Esophagus squamous epithelium (tissue), 5 donors: ENCODE measurements around the gene FNDC3B. TPM values are rescaled to one million over a fixed set of nuclear protein-coding genes. Genes with fewer than 3 reads are reported as not detected.

Experiments used
- DNase-seq: peaks from one replicate; lab custom pipeline; 2025; lab: John Stamatoyannopoulos, UW
- H3K27ac ChIP-seq, 4 donors: fragments of 200-600 bp; sonication (generic); one replicate each; pipeline ENCODE4 v1.5.1; 2016 to 2019; ENCODE audit warnings: mild to moderate bottlenecking in 1 of 4
- H3K27me3 ChIP-seq, 4 donors: fragments of 200-600 bp; sonication (generic); 1 replicate in 3 of 4; 2 replicates in 1 of 4; pipeline versions ENCODE4 v1.5.1 to v1.6.0; 2017 to 2021; ENCODE audit warnings: antibody characterized with exemption in 1 of 4
- H3K36me3 ChIP-seq, 3 donors: fragments of 200-600 bp; sonication (generic); one replicate each; pipeline ENCODE4 v1.5.1; 2016 to 2019
- H3K4me1 ChIP-seq, 3 donors: fragments of 200-600 bp; sonication (generic); one replicate each; pipeline ENCODE4 v1.5.1; 2017 to 2019
- H3K4me3 ChIP-seq, 4 donors: fragments of 200-600 bp; sonication (generic); 1 replicate in 3 of 4; 2 replicates in 1 of 4; pipeline ENCODE4 v1.5.1; 2016 to 2019; ENCODE audit warnings: mild to moderate bottlenecking in 2 of 4, moderate library complexity in 1 of 4
- H3K9me3 ChIP-seq, 3 donors: fragments of 200-600 bp; sonication (generic); one replicate each; pipeline ENCODE4 v1.5.1; 2016 to 2019
- CTCF ChIP-seq, 6 experiments: fragments of 450-650 bp in 4 of 6; fragments of 200-600 bp in 2 of 6; sonication (generic) in 2 of 6; IDR thresholded peaks; one replicate each; pipeline ENCODE4 v1.5.1; 2016 to 2019; ENCODE audit warnings: antibody characterized with exemption in 6 of 6, mild to moderate bottlenecking in 4 of 6, moderate library complexity in 4 of 6
- POLR2A ChIP-seq, 4 donors: fragments of 450-650 bp; IDR thresholded peaks; one replicate each; pipeline ENCODE4 v1.6.1; 2017; ENCODE audit warnings: antibody characterized with exemption in 4 of 4, mild to moderate bottlenecking in 4 of 4, moderate library complexity in 3 of 4
- WGBS, 2 donors: methylation state at CpG; one replicate each; pipeline ENCODE4 v1.1.5; 2018; 5-methylcytosine and 5-hydroxymethylcytosine counted together
- intact Hi-C: fragments of 100-400 bp; cut with DNase I; formaldehyde crosslinking; loops from one replicate; pipeline ENCODE4 v1.15.0; 2022
- total RNA-seq, 4 donors: library from RNA; depleted of rRNA; stranded (reverse); fragments of >200 nt; gene quantifications; one replicate each; pipeline ENCODE4 v1.1.0, GENCODE V29; 2016
- donor health status: DM: yes; HTN: yes; CAD: no.

The FNDC3B gene
- total RNA-seq, 4 donors from 2014 or later, result 7.7 to 44.3 (median 20.4) TPM

DNA sequence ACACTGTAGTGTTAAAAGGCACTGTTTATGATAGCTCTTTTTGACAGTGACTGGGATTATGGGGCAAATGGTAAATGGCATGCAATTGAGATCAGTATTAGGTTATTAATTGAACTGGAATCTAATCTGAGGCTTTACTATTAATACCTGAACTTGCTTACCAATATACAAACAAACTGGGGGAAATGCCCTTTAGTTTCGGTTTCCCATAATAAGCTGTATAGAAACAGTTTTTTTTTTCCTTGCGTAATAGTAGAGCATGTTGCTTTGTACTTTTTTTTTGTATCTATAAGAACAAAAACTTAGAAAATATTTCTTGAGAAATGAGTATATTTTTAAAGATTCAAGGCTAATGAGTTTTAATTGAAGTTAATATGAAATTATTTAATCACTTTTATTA lies 95.0 kb downstream of the FNDC3B start:
- no peak for TF ChIP-seq CTCF (IDR thresholded peaks at IDR 0.05)
- TF ChIP-seq POLR2A (IDR thresholded peaks at IDR 0.05), result no peak
- no peak overlapping the region for H3K4me3 ChIP-seq
- H3K9me3 ChIP-seq, result no peaks in the 10 kb centered on the region
- no peaks in the 10 kb centered on the region for H3K27me3 ChIP-seq
- no peak for DNase-seq
- H3K36me3 ChIP-seq, result no peaks in the 10 kb centered on the region
- intact Hi-C loops, result no loop called here
- WGBS, 2 donors, result 46 to 49% methylated on average over 2 of the region's 2 CpGs
- H3K27ac ChIP-seq, result peak overlapping the region in 1 of 4 donors; percentile 26
- H3K4me1 ChIP-seq, result peaks cover 20 to 86% (median 53%) of the 10 kb centered on the region in 3 donors

DNA sequence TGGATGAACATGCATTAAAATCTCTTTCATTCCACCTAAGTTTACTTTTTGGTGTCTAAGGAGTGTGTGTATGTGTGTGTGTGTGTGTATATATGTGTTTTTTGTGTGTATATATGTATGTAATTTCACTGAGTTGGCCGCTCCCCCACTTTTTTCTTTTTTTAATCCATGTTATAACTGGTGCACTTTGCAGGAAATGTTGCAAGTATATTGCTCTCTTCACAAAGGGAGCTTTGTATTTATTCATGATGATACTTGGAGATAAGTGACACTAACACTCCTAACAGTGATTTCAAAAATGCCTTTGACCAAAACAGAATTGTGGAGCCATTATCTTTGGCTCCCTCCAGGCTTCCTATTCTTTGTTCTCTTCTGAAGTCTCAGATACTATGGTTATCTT lies 95.8 kb downstream of the FNDC3B start:
- Histone ChIP-seq H3K27ac (peak overlapping the region in 2 of 4 donors; percentile 30 to 31), H3K4me1 (peaks cover 20 to 86% (median 58%) of the 10 kb centered on the region in 3 donors), H3K9me3 (no peaks in the 10 kb centered on the region), H3K27me3 (no peaks in the 10 kb centered on the region), H3K36me3 (no peaks in the 10 kb centered on the region), H3K4me3 (no peak overlapping the region)
- no peak for DNase-seq
- intact Hi-C loops, result no loop called here
- TF ChIP-seq CTCF (IDR thresholded peaks at IDR 0.05), result no peak
- no peak for TF ChIP-seq POLR2A (IDR thresholded peaks at IDR 0.05)
- WGBS, 2 donors, result 90 to 100% methylated on average over 1 of the region's 1 CpG

- Histone ChIP-seq H3K9me3 (no peaks in the 10 kb centered on the region), H3K27me3 (no peaks in the 10 kb centered on the region), H3K36me3 (no peaks in the 10 kb centered on the region), H3K4me3 (no peak overlapping the region), H3K4me1 (peaks cover 20 to 86% (median 58%) of the 10 kb centered on the region in 3 donors), H3K27ac (peak overlapping the region; percentile 3 to 31 (median 29))
- intact Hi-C loops, result no loop called here
- WGBS, 2 donors, result 64 to 67% methylated on average over 2 of the region's 2 CpGs
- no peak for TF ChIP-seq CTCF (IDR thresholded peaks at IDR 0.05)
- no peak for TF ChIP-seq POLR2A (IDR thresholded peaks at IDR 0.05)
- DNase-seq, result no peak
Observed at GRCh38 chr3:172135820-172136219, 96.4 kb downstream of the FNDC3B start.

DNA sequence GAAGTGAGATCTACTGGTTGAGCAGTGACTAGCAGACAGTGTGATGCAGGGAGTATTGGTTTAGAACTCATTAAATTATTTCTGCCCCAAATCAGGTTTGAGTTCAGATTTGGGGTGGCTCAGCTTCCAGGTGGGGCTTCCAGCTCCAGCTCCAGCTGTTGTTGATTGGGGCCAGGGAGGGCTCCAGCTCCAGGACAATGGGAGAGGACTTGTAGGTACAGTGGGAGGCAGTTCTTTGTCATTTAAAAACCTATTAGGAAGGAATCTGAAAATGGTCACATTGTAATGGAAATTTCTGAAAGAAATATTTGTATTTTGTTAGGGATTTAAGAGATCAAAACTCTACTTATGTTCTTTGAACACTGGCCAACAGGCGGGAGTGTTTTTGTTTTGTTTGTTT lies 97.0 kb downstream of the FNDC3B start:
- no peaks in the 10 kb centered on the region for H3K36me3 ChIP-seq
- 89 to 100% methylated on average over 1 of the region's 1 CpG for WGBS, 2 donors
- no peak for DNase-seq
- H3K9me3 ChIP-seq, result no peaks in the 10 kb centered on the region
- peak overlapping the region; percentile 11 to 31 (median 29) for H3K27ac ChIP-seq
- peaks cover 20 to 89% (median 63%) of the 10 kb centered on the region in 3 donors for H3K4me1 ChIP-seq
- intact Hi-C loops, result no loop called here
- no peaks in the 10 kb centered on the region for H3K27me3 ChIP-seq
- H3K4me3 ChIP-seq, result no peak overlapping the region
- TF ChIP-seq POLR2A (IDR thresholded peaks at IDR 0.05), result no peak
- TF ChIP-seq CTCF (IDR thresholded peaks at IDR 0.05), result no peak

DNA sequence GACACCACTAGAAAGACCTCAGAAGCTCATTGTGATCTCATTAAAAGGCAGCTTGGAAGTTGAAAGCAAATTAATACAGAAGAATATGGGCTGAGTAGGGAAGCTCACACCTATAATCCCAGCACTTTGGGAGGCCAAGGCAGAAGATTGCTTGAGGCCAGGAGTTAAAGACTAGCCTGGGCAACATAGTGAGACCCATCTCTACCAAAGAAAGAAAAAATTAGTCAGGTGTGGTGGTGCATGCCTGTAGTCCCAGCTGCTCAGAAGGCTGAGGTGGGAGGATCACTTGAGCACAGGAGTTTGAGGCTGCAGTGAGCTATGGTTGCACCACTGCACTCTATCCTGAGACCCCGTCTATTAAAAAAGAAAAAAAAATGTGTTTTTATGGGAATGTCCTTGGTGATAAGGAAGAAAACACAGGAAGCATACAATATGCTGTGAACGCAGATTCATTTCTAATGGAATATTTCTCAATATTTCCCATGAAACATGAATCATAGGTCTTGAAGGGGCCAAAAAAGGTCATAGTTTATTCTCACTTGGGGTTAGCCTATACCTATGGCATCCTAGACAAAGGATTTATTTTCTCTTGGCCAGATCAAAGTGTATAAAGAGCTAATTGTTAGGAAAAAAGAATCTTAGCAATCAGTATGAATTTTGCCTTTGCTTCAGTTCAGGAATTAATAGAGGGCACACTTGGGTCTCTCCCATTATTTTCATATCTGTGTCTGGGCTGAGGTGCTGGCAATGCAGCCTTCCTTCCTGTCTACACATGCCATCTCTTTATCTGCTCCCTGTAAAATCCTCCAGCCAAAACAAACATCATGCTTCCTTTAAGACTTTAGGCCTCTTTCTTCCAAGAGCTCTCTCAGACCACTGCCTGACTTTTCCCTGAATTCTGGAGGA lies 98.2 kb downstream of the FNDC3B start:
- Histone ChIP-seq H3K4me1 (peaks cover 24 to 95% (median 73%) of the 10 kb centered on the region in 3 donors), H3K9me3 (no peaks in the 10 kb centered on the region), H3K4me3 (no peak overlapping the region), H3K36me3 (no peaks in the 10 kb centered on the region), H3K27me3 (no peaks in the 10 kb centered on the region), H3K27ac (peak overlapping the region; percentile 5 to 68 (median 56))
- intact Hi-C loops, result no loop called here
- no peak for DNase-seq
- TF ChIP-seq CTCF (IDR thresholded peaks at IDR 0.05) (no peak), POLR2A (IDR thresholded peaks at IDR 0.05) (no peak)
- 22 to 26% methylated on average over 2 of the region's 2 CpGs for WGBS, 2 donors
